Omental fat pad (tissue), 4 donors: Measurements from ENCODE around the gene DDX3X. TPM values are rescaled to one million over a fixed set of nuclear protein-coding genes. Genes with fewer than 3 reads are reported as not detected.
"Not testable (repeated sequence)": the region's sequence is repeated elsewhere in the genome, so short reads cannot be mapped to it uniquely, and the experiment has no call there.

Source experiments
- ATAC-seq: fragments of 150-250 bp; one replicate; pipeline ENCODE4 v1.9.1; 2016; ENCODE audit warnings: mild to moderate bottlenecking, moderate library complexity; ENCODE audit not compliant: low FRiP score
- DNase-seq: peaks from one replicate; pipeline ENCODE4 v3.0.0-alpha.2; 2019; ENCODE audit warnings: low spot score
- CTCF ChIP-seq, 3 donors: fragments of 450-650 bp; IDR thresholded peaks; one replicate each; pipeline ENCODE4 v1.5.1; 2016 to 2017; ENCODE audit warnings: antibody characterized with exemption in 3 of 3, mild to moderate bottlenecking in 3 of 3, moderate library complexity in 2 of 3
- total RNA-seq, 4 donors: library from RNA; depleted of rRNA; stranded (reverse); fragments of >200 nt; gene quantifications; one replicate each; pipeline ENCODE4 v1.1.0, GENCODE V29; 2016

Gene DDX3X
- total RNA-seq, 4 donors from 2014 or later: 322 to 542 (median 395) TPM

GRCh38 chrX:41353985-41354384 is 20.0 kb downstream of the DDX3X start:
- no peak for ATAC-seq
- no peak for DNase-seq
- TF ChIP-seq CTCF (IDR thresholded peaks at IDR 0.05): no peak

GRCh38 chrX:41369152-41369551 is 35.2 kb downstream of the DDX3X start:
- no peak for DNase-seq
- TF ChIP-seq CTCF (IDR thresholded peaks at IDR 0.05): no peak
- ATAC-seq: no peak

GRCh38 chrX:41371575-41371974 is 37.6 kb downstream of the DDX3X start:
- ATAC-seq, DNase-seq: not testable (repeated sequence)

GRCh38 chrX:41373989-41374606 is 40.1 kb downstream of the DDX3X start:
- ATAC-seq (no peak), DNase-seq (no peak)
- no peak for TF ChIP-seq CTCF (IDR thresholded peaks at IDR 0.05)

- ATAC-seq (no peak), DNase-seq (no peak)
- TF ChIP-seq CTCF (IDR thresholded peaks at IDR 0.05): no peak
These were observed 43.7 kb downstream of the DDX3X start for GRCh38 chrX:41377624-41378023.

- no peak for DNase-seq
- ATAC-seq: peak; percentile 50
- TF ChIP-seq CTCF (IDR thresholded peaks at IDR 0.05): no peak
These were observed 47.7 kb downstream of the DDX3X start for GRCh38 chrX:41381685-41382084.

GRCh38 chrX:41382714-41383645 is 49.0 kb downstream of the DDX3X start:
- DNase-seq (no peak), ATAC-seq (no peak)
- no peak for TF ChIP-seq CTCF (IDR thresholded peaks at IDR 0.05)
